ENCODE measurements around the gene WDR49. TPM values are rescaled to one million over a fixed set of nuclear protein-coding genes. Genes with fewer than 3 reads are reported as not detected.

Gene WDR49
- total and polyA plus RNA-seq, 10 of the 15 experiments (the other 5 are each of a cell fraction or from before 2014, with no cell fraction given), result 0.05 to 0.15 TPM; not detected in 8

- no peak overlapping the region for H3K27ac ChIP-seq (ENCODE audit: control insufficient read depth, insufficient read depth)
- SMC1A ChIA-PET (ENCODE audit: uncharacterized antibody, unreplicated experiment), result interaction anchor here (0.7 kb wide), 1 partner anchor 55 kb away, joined by 3 read pairs; no protein-coding TSS in a partner anchor
- TF ChIP-seq ZNF622 (IDR thresholded peaks at IDR 0.05), result no peak
- no peak for TF ChIP-seq USF2 (IDR thresholded peaks at IDR 0.05; ENCODE audit: borderline replicate concordance, low read depth, low read length)
- TF ChIP-seq ZNF687 (IDR thresholded peaks at IDR 0.05), result no peak
- TF ChIP-seq PML (IDR thresholded peaks at IDR 0.05; ENCODE audit: low read length), result no peak
- TF ChIP-seq ELK1 (IDR thresholded peaks at IDR 0.05; ENCODE audit: low read depth, low read length), result no peak
- no peak for TF ChIP-seq CHD1 (IDR thresholded peaks at IDR 0.05; ENCODE audit: low read depth, low read length)
- TF ChIP-seq SIN3A (IDR thresholded peaks at IDR 0.05; ENCODE audit: low read depth, low read length), result no peak
- TF ChIP-seq ETV6 (conservative IDR thresholded peaks at IDR 0.05 in 1 of 2, IDR thresholded peaks at IDR 0.05 in 1 of 2; ENCODE audit: borderline replicate concordance in 1 of 2, low read depth in 1 of 2), result no peak
- no peak for TF ChIP-seq RELB (IDR thresholded peaks at IDR 0.05; ENCODE audit: low read depth)
- TF ChIP-seq E4F1 (IDR thresholded peaks at IDR 0.05; ENCODE audit: borderline replicate concordance, partially characterized antibody), result no peak
- TF ChIP-seq JUND (IDR thresholded peaks at IDR 0.05; ENCODE audit: low read depth, low read length), result no peak
Measured at GRCh38 chr3:167611718-167612117, 42.0 kb downstream of the WDR49 start.

More at GRCh38 chr3:167611718-167612117, 42.0 kb downstream of the WDR49 start:
- Histone ChIP-seq H3K27me3 (replicated peaks in 1 of 2; ENCODE audit: control insufficient read depth in 2 of 2, insufficient read depth in 2 of 2, low read length in 1 of 2) (no peaks in the 10 kb centered on the region), H3K9ac (ENCODE audit: control insufficient read depth, insufficient read depth, low read length) (no peak overlapping the region), H2AFZ (ENCODE audit: control insufficient read depth, low read depth, low read length) (no peak overlapping the region), H3K36me3 (ENCODE audit: control insufficient read depth in 2 of 2, insufficient read depth in 2 of 2, low read length in 1 of 2) (no peaks in the 10 kb centered on the region), H3K4me2 (ENCODE audit: control insufficient read depth, insufficient read depth) (no peak overlapping the region), H4K20me1 (ENCODE audit: control insufficient read depth, insufficient read depth) (no peaks in the 10 kb centered on the region), H3K4me3 (no peak overlapping the region), H3K4me1 (ENCODE audit: control insufficient read depth, insufficient read depth, low read length) (no peaks in the 10 kb centered on the region), H3K79me2 (ENCODE audit: control insufficient read depth, insufficient read depth, low read length) (no peaks in the 10 kb centered on the region), H3K9me3 (replicated peaks; ENCODE audit: control insufficient read depth, insufficient read depth, low read length) (no peaks in the 10 kb centered on the region)
- BruUV-seq (replicated peaks), result no TSS peak
- no peak for ATAC-seq
- ChIA-PET CTCF (no interaction called here), RAD21 (ENCODE audit: unreplicated experiment) (no interaction called here), POLR2A (no interaction called here)
- WGBS (ENCODE audit: insufficient coverage, insufficient replicate concordance, low lambda C conversion rate, missing lambda C conversion rate), result 0% methylated on average over 2 of the region's 2 CpGs
- intact Hi-C loops (cut with micrococcal nuclease; ENCODE audit: unreplicated experiment), result no loop called here
- FAIRE-seq, result no peak
- in situ Hi-C loops (cut with MboI), result no loop called here
- DNase-seq (ENCODE audit: low read depth, low spot score), result no peak
